HG02884 (cell line): ENCODE results near the gene UCP1.

Experiments
- ATAC-seq: cut with Tn5 transposase; IDR thresholded peaks from one replicate; pipeline ENCODE4 v1.9.1; 2021; ENCODE audit warnings: mild to moderate bottlenecking, moderate library complexity; ENCODE audit not compliant: unreplicated experiment

Gene UCP1

GRCh38 chr4:140568507-140569306 is at the start of gene UCP1:
TSS of gene UCP1 (minus strand) at chr4:140568961. CDS start at chr4:140568729, 232 bp downstream.
- ATAC-seq = no peak

GRCh38 chr4:140617499-140618248 is 48.9 kb upstream of the UCP1 start:
- ATAC-seq = no peak

GRCh38 chr4:140615451-140615850 is 46.7 kb upstream of the UCP1 start:
- ATAC-seq = no peak

GRCh38 chr4:140612357-140612756 is 43.6 kb upstream of the UCP1 start:
- ATAC-seq = no peak

- no peak for ATAC-seq
Measured at GRCh38 chr4:140611854-140612253, 43.1 kb upstream of the UCP1 start.

GRCh38 chr4:140609548-140610425 is 41.0 kb upstream of the UCP1 start:
- ATAC-seq = peak; percentile 89

- ATAC-seq = no peak
Measured at GRCh38 chr4:140607852-140608251, 39.1 kb upstream of the UCP1 start.

- no peak for ATAC-seq
Measured at GRCh38 chr4:140604544-140604943, 35.8 kb upstream of the UCP1 start.

- no peak for ATAC-seq
Measured at GRCh38 chr4:140603286-140603685, 34.5 kb upstream of the UCP1 start.

GRCh38 chr4:140602714-140603113 is 34.0 kb upstream of the UCP1 start:
- ATAC-seq = no peak

GRCh38 chr4:140600408-140600807 is 31.6 kb upstream of the UCP1 start:
- no peak for ATAC-seq

- peak; percentile 95 for ATAC-seq
Measured at GRCh38 chr4:140595065-140595464, 26.3 kb upstream of the UCP1 start.

- no peak for ATAC-seq
Measured at GRCh38 chr4:140584439-140584838, 15.7 kb upstream of the UCP1 start.

GRCh38 chr4:140581078-140581477 is 12.3 kb upstream of the UCP1 start:
- ATAC-seq = no peak

GRCh38 chr4:140579278-140579677 is 10.5 kb upstream of the UCP1 start:
- ATAC-seq = no peak

GRCh38 chr4:140575489-140575888 is 6.7 kb upstream of the UCP1 start:
- no peak for ATAC-seq

- no peak for ATAC-seq
Measured at GRCh38 chr4:140571620-140572019, 2.9 kb upstream of the UCP1 start.

- no peak for ATAC-seq
Measured at GRCh38 chr4:140569307-140569638, 512 bp upstream of the UCP1 start.

GRCh38 chr4:140559696-140560095 is 9.1 kb downstream of the UCP1 start:
- ATAC-seq = no peak

GRCh38 chr4:140557831-140558435 is 10.8 kb downstream of the UCP1 start:
- no peak for ATAC-seq
